Measurements from ENCODE around the gene MMP28.

Gene MMP28

DNA sequence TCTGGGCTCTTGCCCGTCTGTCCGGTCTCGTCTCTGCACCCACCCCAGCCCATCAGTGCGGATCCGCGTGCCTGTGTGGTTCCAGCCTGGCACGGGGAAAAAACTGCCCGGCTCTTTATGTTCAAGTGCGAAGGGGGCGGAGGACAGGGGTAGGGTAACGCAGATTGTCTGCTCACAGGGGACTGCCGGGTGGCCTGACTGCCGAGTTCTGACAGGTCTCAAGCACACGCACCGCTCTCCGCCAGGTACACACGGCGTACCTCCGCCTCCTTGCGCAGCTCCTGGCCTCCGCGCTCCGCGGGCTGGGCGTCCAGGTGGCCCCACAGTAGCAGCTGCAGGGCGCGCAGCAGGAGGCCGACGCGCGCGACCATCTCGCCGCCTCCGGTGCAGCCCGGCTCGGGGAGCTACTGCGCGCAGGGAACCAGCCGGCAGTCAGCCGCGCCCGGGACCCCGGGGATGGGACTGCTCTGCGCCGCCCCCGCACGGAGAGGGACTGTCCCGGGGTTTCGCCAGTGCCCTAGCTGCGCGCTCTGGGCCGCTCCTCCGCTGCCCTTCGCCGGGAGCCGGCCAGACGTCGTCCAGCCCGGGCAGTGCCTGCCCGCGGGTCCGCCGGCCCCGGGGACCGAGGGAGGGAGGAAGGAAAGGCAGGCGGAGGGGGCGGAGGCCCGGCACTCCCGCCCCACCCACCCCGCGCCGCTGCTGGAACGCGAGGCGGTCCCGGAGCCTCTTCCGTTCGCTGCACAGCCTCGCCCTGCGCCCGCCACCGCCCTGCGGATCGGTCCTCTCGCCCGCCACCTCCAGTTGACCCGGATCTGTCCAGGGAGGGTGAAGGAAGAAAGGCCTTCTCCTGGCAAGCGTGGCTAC, at the start of gene MMP28:
Gene MMP28, minus strand, starts transcription at position 635 of the 864 bp plus-strand sequence. Its CDS starts 264 bp downstream, at position 371.
- DNase-seq (ENCODE audit: low spot score), result no peak

- DNase-seq (ENCODE audit: low spot score), result no peak
Observed at GRCh38 chr17:35844547-35844946, 49.1 kb upstream of the MMP28 start.

DNA sequence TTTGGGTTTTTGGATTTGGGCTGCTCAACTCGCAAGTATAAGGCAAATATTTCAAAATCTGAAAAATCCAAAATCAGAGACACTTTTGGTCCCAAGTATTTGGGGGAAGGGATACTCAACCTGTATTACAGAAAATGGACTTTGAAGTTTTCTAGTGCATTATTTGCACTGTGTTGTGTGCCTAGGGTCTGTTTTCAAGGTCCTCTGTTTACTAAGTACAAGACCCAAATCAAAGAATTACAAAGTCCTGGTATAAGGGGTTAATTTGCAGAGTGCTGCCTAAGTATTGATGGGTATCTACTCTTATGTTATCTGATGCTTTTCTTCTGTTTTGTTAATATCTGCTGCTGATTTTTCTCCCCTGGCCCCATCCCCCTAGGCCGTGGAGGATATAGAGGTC, 48.3 kb upstream of the MMP28 start:
- no peak for DNase-seq (ENCODE audit: low spot score)

DNA sequence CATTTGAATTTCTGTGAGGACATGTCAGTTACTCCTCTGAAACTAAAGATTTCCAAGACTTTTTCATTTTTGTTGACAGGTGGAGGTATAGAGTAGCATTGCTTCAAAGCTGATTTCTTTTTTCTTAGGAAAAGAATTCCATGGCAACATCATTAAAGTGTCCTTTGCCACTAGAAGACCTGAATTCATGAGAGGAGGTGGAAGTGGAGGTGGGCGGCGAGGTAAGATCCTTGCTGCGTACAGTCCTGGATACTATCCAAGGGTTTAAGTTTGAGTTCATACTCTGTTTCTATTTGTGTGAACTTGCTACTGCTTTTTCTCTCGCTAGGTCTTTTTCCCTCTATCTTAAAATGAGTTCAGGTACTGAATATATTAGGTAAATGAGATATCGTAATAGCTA, 46.8 kb upstream of the MMP28 start:
- DNase-seq (ENCODE audit: low spot score), result no peak

DNA sequence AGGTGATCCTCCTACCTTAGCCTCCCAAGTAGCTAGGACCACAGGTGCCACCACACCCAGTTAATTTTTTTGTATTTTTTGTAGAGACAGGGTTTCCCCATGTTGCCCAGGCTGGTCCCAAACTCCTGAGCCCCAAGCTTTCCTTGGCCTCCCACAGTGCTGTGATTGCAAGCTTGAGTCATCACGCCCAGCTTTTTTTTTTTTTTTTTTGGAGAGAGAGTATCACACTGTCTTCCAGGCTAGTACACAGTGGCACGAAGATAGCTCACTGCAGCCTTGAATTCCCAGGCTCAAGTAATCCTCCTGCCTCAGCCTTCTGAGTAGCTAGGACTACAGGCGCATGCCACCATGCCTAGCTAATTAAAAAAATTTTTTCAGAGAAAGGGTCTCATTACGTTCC, 46.1 kb upstream of the MMP28 start:
- DNase-seq (ENCODE audit: low spot score), result no peak

DNA sequence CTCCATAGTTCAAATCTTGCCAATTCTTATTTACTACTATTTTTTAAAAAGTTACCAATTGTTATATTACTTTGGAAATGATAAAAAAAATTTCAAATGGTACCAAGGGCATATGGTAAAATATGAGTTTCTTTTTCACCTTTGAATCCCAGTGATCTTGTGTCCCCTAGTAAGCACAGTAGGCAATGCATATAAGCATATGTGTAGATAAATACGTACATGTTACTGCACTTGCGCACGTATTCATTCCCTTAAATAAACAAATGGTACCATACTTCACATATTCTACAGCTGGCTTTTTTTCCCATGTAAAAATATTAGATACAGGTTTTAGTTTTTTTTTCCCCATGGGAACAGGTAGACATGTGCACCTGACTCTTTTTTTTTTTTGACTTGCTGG, 45.7 kb upstream of the MMP28 start:
- no peak for DNase-seq (ENCODE audit: low spot score)

GRCh38 chr17:35825206-35825605, 29.8 kb upstream of the MMP28 start:
- DNase-seq (ENCODE audit: low spot score), result no peak

DNA sequence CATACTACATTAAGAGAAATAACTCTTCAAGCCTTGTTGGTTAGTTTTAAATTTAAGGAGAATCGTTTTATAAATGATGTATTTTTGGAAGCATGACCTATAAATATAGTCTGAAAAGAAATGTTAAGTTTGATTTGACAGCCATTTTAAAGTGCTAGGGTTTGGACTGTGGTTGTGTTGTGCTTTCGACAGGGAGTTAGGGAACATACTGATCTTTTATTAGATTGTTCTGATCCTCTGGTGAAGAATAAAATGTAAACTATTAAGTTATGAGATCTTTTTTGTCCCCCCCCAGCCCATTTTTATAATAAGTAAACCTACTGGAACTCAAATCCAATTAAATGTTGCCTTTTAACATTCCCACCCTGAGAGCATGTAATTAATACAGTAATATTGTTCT, 25.9 kb upstream of the MMP28 start:
- no peak for DNase-seq (ENCODE audit: low spot score)

- DNase-seq (ENCODE audit: low spot score), result no peak
Observed at GRCh38 chr17:35819455-35819854, 24.0 kb upstream of the MMP28 start.

DNA sequence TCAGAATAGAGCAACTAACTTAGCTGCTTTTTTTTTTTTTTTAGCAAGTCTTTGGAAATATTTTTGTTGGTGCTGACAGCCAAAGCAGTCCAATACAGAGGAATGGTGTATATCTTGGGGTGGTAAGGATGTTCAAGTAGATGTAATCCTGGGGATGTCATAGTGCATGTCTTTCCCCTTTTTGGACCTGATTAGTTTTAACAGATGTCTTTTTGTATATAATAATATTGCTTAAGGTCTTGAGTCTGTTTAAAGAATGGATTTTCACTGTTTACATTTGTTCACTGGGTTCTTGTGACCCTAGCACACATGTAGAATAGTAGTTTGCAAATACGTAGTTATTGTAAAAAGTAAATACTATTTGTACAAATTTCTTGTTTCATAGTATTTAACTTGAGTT, 21.8 kb upstream of the MMP28 start:
- no peak for DNase-seq (ENCODE audit: low spot score)

DNA sequence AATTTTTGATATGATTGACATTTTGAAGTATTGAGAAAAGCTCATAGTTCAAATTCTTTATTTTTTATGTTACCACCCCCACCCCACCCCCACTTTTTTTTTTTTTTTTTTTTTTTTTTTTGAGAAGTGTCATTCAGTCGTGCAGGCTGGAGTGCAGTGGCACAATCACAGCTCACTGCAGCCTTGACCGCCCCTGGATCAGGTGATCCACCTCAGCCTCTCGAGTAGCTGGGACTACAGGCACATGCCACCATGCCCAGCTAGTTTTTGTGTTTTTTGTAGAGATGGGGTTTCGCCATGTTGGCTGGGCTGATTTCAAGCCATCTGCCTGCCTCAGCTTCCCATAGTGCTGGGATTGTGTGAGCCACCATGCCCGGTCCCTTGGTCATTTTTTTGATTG, 21.3 kb upstream of the MMP28 start:
- DNase-seq (ENCODE audit: low spot score), result no peak

DNA sequence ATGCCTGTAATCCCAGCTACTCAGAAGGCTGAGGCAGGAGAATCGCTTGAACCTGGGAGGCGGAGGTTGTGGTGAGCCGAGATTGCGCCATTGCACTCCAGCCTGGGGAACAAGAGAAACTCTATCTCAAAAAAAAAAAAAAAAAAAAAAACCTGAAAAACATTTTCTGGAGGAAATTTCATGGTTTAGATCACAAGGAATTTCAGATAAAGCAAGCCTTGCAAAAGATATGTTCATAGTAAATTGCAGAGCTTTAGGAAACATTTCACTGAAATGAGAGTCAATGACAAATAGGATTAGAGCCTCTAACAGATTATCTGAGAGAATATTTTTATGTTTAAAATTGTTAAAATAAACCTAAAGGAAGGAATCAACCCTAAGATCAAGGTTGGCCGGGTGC, 17.0 kb upstream of the MMP28 start:
- no peak for DNase-seq (ENCODE audit: low spot score)

- no peak for DNase-seq (ENCODE audit: low spot score)
Observed at GRCh38 chr17:35811759-35812158, 16.3 kb upstream of the MMP28 start.

DNA sequence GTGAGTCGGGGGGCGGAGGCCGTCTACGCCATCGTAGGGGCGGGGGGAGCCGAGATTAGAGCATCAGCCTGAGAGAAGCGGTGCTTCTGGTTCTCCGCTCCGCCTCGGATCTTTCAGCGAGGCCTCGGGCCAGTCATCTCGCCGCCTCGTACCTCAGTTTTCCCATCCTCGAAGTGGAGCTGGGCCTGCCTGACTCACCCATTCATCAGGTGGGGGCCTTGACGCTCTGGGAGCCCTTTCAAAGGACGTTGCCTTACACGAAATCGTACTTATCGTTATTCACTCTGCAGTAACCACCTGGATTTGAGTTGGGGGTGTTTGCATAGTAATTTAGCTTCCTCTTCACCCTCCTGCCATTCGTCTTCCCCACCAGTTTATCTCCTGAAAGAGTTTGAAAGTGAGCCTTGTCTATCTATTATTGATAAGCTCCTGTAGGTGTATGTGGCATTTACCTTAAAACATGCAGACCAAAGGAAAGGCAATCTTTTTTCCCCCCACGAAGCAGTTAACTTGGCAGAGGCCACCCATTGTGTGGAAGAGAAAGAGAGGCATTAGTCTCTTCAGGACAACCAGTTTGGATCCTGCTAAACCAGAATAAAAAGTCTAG, 14.5 kb upstream of the MMP28 start:
- no peak for DNase-seq (ENCODE audit: low spot score)

DNA sequence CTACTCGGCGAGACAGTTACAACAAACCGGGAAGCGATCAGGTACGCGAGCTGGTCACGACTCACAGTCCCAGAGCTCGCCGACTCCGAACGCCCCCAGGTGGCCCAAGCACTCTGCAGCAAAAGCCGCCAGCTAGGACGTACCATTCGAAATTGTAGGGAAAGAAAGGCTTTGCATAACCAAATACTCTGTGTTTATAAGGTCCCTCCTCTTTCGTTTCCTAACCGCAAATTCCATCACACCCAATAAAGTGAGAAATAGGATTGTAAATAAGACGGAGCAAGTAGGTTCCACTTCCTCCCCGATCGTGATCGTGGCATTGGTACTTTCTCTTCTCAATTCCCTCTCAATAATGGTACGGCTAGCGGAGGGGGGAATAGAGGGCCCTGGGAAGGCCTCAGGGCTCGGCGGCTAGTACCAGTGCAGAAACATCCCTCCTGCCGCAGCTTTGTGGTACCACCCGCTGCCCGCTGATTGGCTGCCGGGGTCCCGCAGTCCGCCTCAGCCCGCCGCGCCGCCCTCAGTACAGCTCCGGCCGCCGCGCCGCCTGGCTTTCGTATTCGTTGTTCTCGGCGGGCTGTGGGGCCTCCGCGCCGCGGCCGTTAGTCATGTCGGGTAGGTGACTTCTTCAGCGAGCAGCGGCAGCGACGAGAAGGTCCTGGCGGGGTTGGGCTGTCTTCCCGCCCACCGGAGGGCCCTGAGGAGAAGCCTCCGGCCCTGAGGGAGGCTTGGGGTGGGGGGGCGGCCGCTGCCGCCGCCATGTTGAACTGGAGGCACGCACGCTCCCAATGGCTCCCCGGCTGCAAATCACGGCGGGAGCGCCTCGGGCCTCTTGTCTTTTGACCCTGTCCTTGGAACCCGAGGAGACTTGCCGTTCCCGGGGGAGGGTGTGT, 13.8 kb upstream of the MMP28 start, which contains the start of gene TAF15:
Gene TAF15, plus strand, starts transcription at position 523 of the 893 bp plus-strand sequence. Its CDS starts 86 bp downstream, at position 609.
- DNase-seq (ENCODE audit: low spot score), result peak; percentile 92

- DNase-seq (ENCODE audit: low spot score), result no peak
Observed at GRCh38 chr17:35808240-35808961, 13.0 kb upstream of the MMP28 start.

- DNase-seq (ENCODE audit: low spot score), result peak; percentile 44
Observed at GRCh38 chr17:35807371-35808144, 12.1 kb upstream of the MMP28 start.

- DNase-seq (ENCODE audit: low spot score), result peak; percentile 93
Observed at GRCh38 chr17:35804658-35805192, 9.3 kb upstream of the MMP28 start.

DNA sequence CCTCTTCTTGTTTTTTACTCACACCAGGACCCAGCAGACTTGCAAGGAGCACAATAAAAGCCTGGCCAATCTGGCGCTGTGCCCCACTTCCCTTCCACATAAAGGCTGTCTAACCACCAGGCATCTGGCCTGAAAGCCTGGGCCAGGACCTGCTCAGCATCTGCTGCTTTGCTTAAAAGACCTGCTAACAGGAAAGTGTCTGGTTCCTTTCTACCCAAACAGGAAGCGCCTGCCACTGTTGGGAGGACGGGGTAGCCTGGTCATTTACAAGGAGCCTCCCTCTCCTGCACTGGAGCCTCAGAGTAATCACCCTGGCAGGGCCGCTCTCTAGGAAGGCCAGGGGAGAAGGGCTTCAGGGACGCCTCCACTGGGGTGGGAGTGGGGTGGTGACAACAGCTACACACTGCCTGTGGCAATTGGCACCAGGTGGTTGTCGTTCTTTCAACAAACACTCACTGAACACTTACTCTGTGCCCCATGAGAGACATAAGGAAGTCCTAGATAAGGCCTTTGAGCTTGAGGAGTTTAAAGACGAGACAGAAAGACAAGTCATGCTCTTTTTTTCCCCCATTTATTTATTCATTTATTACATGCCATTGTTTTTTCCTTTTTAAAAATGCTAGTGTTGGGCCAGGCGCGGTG, 6.3 kb upstream of the MMP28 start:
- no peak for DNase-seq (ENCODE audit: low spot score)

DNA sequence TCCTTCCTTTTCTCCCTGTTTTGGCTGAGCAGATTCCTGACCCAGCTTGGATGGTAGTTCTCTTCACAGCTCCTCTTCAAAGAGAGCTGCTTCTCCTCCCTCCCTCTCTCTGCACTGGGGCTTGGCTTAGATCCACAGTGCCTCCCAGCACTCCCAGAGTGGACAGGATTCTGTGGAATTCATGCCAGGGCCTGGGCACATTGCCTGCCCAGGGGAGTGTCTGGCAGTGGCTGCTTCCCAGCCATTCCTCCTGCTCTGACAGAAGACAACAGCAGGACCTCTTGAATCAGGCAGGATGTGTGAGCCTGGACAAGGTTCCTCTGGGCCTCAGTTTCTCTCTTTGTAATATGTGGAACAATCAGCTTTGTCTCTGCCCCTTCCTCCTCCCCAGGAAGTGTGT, 4.5 kb upstream of the MMP28 start:
- DNase-seq (ENCODE audit: low spot score), result peak; percentile 54

Measured in COLO829 (cell line).